ENCODE data around the gene COLGALT1. TPM values are rescaled to one million over a fixed set of nuclear protein-coding genes. Genes with fewer than 3 reads are reported as not detected.
"Not testable (repeated sequence)": the region's sequence is repeated elsewhere in the genome, so short reads cannot be mapped to it uniquely, and the experiment has no call there.

The COLGALT1 gene
- total RNA-seq, 1 experiment from 2014 or later = 48.5 TPM

- no peak overlapping the region for H4K5ac ChIP-seq (ENCODE audit: insufficient read length, low read depth, low read length)
- H3K27me3 Mint-ChIP-seq (ENCODE audit: low read depth) = peaks cover 7% of the 10 kb centered on the region
- no peak overlapping the region for H3K4me2 ChIP-seq (ENCODE audit: insufficient read depth, insufficient read length, low read length)
- H4K8ac ChIP-seq (replicated peaks; ENCODE audit: insufficient read length, low read depth, low read length) = no peak overlapping the region
- H3K4ac ChIP-seq (ENCODE audit: low read depth, low read length) = no peak overlapping the region
- H3K56ac ChIP-seq (ENCODE audit: insufficient read length, low read depth, low read length) = no peak overlapping the region
- H3K18ac ChIP-seq (ENCODE audit: insufficient read length, low read depth, low read length) = no peak overlapping the region
- no peak overlapping the region for H2AFZ ChIP-seq (ENCODE audit: low read length)
- no peak overlapping the region for H3K14ac ChIP-seq (ENCODE audit: insufficient read depth, low read length)
- H2BK20ac ChIP-seq (ENCODE audit: low read depth, low read length, poor library complexity, severe bottlenecking) = no peak overlapping the region
- H3K4me1 ChIP-seq (ENCODE audit: insufficient read depth, low read length) = no peaks in the 10 kb centered on the region
- H3K79me1 ChIP-seq (ENCODE audit: insufficient read depth, low read depth, low read length, poor library complexity, severe bottlenecking) = no peaks in the 10 kb centered on the region
- no peak overlapping the region for H3K27ac ChIP-seq (ENCODE audit: insufficient read length, low read depth, low read length)
- WGBS (ENCODE audit: extremely low coverage, insufficient read length, low lambda C conversion rate) = no CpG with 5 or more reads among the region's 1 CpG
- H2AK5ac ChIP-seq (ENCODE audit: insufficient read length, low read length) = no peak overlapping the region
- no peak overlapping the region for H2BK12ac ChIP-seq (ENCODE audit: insufficient read length, low read depth, low read length)
- H3K27me3 ChIP-seq (ENCODE audit: insufficient read depth, low read length) = no peaks in the 10 kb centered on the region
- no peaks in the 10 kb centered on the region for H3K9me3 ChIP-seq (ENCODE audit: control insufficient read depth, low read depth, low read length)
- H3K23ac ChIP-seq (ENCODE audit: insufficient read length, low read depth, low read length) = no peak overlapping the region
- H3K9me3 Mint-ChIP-seq = peaks cover 0 to 5% of the 10 kb centered on the region in 2 experiments; a peak in 3 of 5 replicates
- H3K23me2 ChIP-seq (ENCODE audit: insufficient read length, low read depth, low read length, poor library complexity, severe bottlenecking) = no peaks in the 10 kb centered on the region
- H2BK5ac ChIP-seq (ENCODE audit: insufficient read length, low read length) = no peak overlapping the region
- H2BK15ac ChIP-seq (ENCODE audit: low read depth, low read length) = no peak overlapping the region
- H3K27ac Mint-ChIP-seq = no peak overlapping the region
- H4K20me1 ChIP-seq (ENCODE audit: control insufficient read depth, insufficient read depth, insufficient read length) = no peaks in the 10 kb centered on the region
- no peak for DNase-seq
- no peak overlapping the region for H3K4me3 Mint-ChIP-seq
- no peak overlapping the region for H3K9ac ChIP-seq (ENCODE audit: extremely low read depth, insufficient read length, low read length)
- no peak overlapping the region for H3T11ph ChIP-seq (ENCODE audit: low read length)
- H3K79me2 ChIP-seq (ENCODE audit: insufficient read depth, low read length) = no peaks in the 10 kb centered on the region
- peaks cover 0 to 3% (median 0%) of the 10 kb centered on the region in 3 experiments; a peak in 3 of 7 replicates for H3K36me3 Mint-ChIP-seq (ENCODE audit: insufficient read depth in 1 of 3, low read depth in 3 of 3)
- peaks cover 0 to 4% of the 10 kb centered on the region in 2 experiments; a peak in 2 of 4 replicates for H3K4me1 Mint-ChIP-seq
- no peak for TF ChIP-seq CTCF (conservative IDR thresholded peaks at IDR 0.05)
- no peak overlapping the region for H2BK120ac ChIP-seq (ENCODE audit: low read depth, low read length, poor library complexity, severe bottlenecking)
- no peak overlapping the region for H4K91ac ChIP-seq (ENCODE audit: insufficient read length, low read depth, low read length)
Observed at GRCh38 chr19:17590866-17591265, 35.4 kb downstream of the COLGALT1 start.

DNA sequence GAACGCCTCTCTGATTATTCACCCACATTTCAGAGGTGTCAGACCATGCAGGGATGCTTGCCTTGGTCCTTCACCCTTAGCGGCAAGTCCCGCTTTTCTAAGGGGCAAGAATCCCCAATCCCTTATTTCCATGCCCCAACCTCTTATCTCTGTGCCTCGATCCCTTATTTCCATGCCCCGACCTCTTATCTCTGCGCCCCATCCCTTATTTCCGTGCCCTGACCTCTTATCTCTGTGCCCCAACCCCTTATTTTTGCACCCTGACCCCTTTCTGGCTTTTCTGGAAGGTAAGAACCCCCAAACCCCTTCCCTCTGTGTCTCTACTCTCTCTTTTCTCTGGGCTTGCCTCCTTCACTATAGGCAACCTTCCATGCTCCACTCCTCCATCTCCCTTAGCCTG lies 38.8 kb downstream of the COLGALT1 start:
- H2BK5ac ChIP-seq (ENCODE audit: insufficient read length, low read length); H4K8ac ChIP-seq (replicated peaks; ENCODE audit: insufficient read length, low read depth, low read length); H3K9me3 ChIP-seq (ENCODE audit: control insufficient read depth, low read depth, low read length); H3K79me1 ChIP-seq (ENCODE audit: insufficient read depth, low read depth, low read length, poor library complexity, severe bottlenecking); H4K5ac ChIP-seq (ENCODE audit: insufficient read length, low read depth, low read length); H3K23me2 ChIP-seq (ENCODE audit: insufficient read length, low read depth, low read length, poor library complexity, severe bottlenecking); H2BK15ac ChIP-seq (ENCODE audit: low read depth, low read length); H2BK120ac ChIP-seq (ENCODE audit: low read depth, low read length, poor library complexity, severe bottlenecking); H3K9me3 Mint-ChIP-seq; H3K4me2 ChIP-seq (ENCODE audit: insufficient read depth, insufficient read length, low read length); H3K4me1 ChIP-seq (ENCODE audit: insufficient read depth, low read length); H3K27me3 ChIP-seq (ENCODE audit: insufficient read depth, low read length); H3K27me3 Mint-ChIP-seq (ENCODE audit: low read depth); H2BK12ac ChIP-seq (ENCODE audit: insufficient read length, low read depth, low read length); H3K23ac ChIP-seq (ENCODE audit: insufficient read length, low read depth, low read length); H3K36me3 Mint-ChIP-seq (ENCODE audit: insufficient read depth in 1 of 3, low read depth in 3 of 3); H3K27ac Mint-ChIP-seq; H2AK5ac ChIP-seq (ENCODE audit: insufficient read length, low read length); H3K79me2 ChIP-seq (ENCODE audit: insufficient read depth, low read length); DNase-seq; H4K20me1 ChIP-seq (ENCODE audit: control insufficient read depth, insufficient read depth, insufficient read length); H4K91ac ChIP-seq (ENCODE audit: insufficient read length, low read depth, low read length); H2AFZ ChIP-seq (ENCODE audit: low read length); H3K4me1 Mint-ChIP-seq; H3K27ac ChIP-seq (ENCODE audit: insufficient read length, low read depth, low read length); H3K56ac ChIP-seq (ENCODE audit: insufficient read length, low read depth, low read length); H3K14ac ChIP-seq (ENCODE audit: insufficient read depth, low read length); H3K4ac ChIP-seq (ENCODE audit: low read depth, low read length); H3K18ac ChIP-seq (ENCODE audit: insufficient read length, low read depth, low read length); H3T11ph ChIP-seq (ENCODE audit: low read length); H3K4me3 Mint-ChIP-seq; H3K9ac ChIP-seq (ENCODE audit: extremely low read depth, insufficient read length, low read length); H2BK20ac ChIP-seq (ENCODE audit: low read depth, low read length, poor library complexity, severe bottlenecking): not testable (repeated sequence)
- WGBS (ENCODE audit: extremely low coverage, insufficient read length, low lambda C conversion rate) = no CpG with 5 or more reads among the region's 7 CpGs
